OCI-LY1 (cell line): ENCODE measurements around the gene SP3.

ENCODE experiments used
- CTCF ChIP-seq: fragments of 200-600 bp; sonication (generic), shearing (Covaris generic); IDR thresholded peaks from 2 replicates; pipeline ENCODE4 v1.5.1; 2017; ENCODE audit warnings: mild to moderate bottlenecking, antibody characterized with exemption, low read length, moderate library complexity, mixed read lengths
- EZH2 ChIP-seq: fragments of 200-600 bp; sonication (generic), shearing (Covaris generic); IDR thresholded peaks from 2 replicates; pipeline ENCODE4 v1.8.0; 2017; ENCODE audit warnings: borderline replicate concordance, mixed run types, mild to moderate bottlenecking, antibody characterized with exemption, low read length, moderate library complexity, mixed read lengths

GRCh38 chr2:173986805-173987204 lies 21.6 kb upstream of the SP3 start:
- no peak for TF ChIP-seq CTCF
- TF ChIP-seq EZH2: no peak
